ENCODE measurements around the gene AGA. TPM values are rescaled to one million over a fixed set of nuclear protein-coding genes. Genes with fewer than 3 reads are reported as not detected.

Gene AGA
- total and polyA plus RNA-seq, 2 donors from 2014 or later: 23.0 to 23.6 TPM

DNA sequence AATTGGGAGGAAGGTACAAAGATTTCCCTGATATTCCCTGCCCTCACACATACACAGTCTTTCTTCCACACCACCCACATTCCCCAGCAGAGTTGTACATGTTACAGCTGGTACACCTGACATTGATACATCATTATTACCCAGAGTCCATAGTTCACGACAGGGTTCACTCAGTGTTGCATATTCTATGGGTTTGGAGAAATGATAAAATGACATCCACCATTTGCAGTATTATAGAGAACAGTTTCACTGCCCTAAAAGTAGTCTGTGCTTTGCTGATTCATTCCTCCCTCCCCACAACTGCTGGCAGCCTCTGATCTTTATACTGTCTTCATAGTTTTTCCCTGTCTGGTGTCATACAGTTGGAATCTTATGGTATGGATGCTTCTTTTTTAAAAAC lies 15.0 kb downstream of the AGA start:
- no peak overlapping the region for H3K9ac ChIP-seq (ENCODE audit: low read length in 3 of 3)
- no peak for FAIRE-seq

DNA sequence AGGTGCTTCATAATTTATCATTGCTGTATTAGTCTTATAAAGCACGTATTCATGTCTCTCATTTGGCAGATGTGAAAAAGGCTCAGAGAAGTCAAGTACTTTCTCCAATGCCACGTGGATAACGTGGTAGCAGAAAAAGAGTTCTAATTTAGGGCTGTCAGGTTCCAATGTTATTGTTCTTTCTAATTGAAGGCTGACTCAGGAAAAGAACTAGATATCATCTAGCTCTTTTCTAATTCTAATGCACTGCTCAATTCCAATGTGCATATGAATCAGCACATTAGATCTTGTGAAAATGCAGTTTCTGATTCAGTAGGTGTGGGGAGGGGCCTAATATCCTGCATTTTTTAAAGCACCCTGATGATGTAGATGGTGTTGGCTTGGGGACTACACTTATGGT lies 22.8 kb downstream of the AGA start:
- H3K27me3 ChIP-seq (ENCODE audit: control insufficient read depth, insufficient read depth, low read length): no peaks in the 10 kb centered on the region
- no peaks in the 10 kb centered on the region for H3K36me3 ChIP-seq (ENCODE audit: control insufficient read depth in 2 of 3, insufficient read depth in 3 of 3, low read length in 3 of 3)
- no peak overlapping the region for H3K4me3 ChIP-seq (ENCODE audit: low read length in 3 of 3)
- no peaks in the 10 kb centered on the region for H3K4me1 ChIP-seq (ENCODE audit: control insufficient read depth in 2 of 3, insufficient read depth in 2 of 3, low read depth in 1 of 3, low read length in 3 of 3)
- TF ChIP-seq CTCF (IDR thresholded peaks at IDR 0.05; ENCODE audit: borderline replicate concordance, extremely low read depth, insufficient read depth): no peak
- intact Hi-C loops (cut with DNase I): no loop called here
- H3K9ac ChIP-seq (ENCODE audit: low read length in 3 of 3): no peak overlapping the region
- no peak for DNase-seq
- peaks cover 0 to 2% (median 0%) of the 10 kb centered on the region in 3 donors for H3K9me3 ChIP-seq (ENCODE audit: control insufficient read depth in 2 of 3, insufficient read depth in 1 of 3, low read length in 3 of 3)
- H3K27ac ChIP-seq (ENCODE audit: low read depth in 2 of 2, low read length in 2 of 2): no peak overlapping the region
- no peak for FAIRE-seq

More for the DNA sequence above, 15.0 kb downstream of the AGA start:
- DNase-seq: no peak
- Histone ChIP-seq H3K9me3 (ENCODE audit: control insufficient read depth in 2 of 3, insufficient read depth in 1 of 3, low read length in 3 of 3) (no peaks in the 10 kb centered on the region), H3K36me3 (ENCODE audit: control insufficient read depth in 2 of 3, insufficient read depth in 3 of 3, low read length in 3 of 3) (no peaks in the 10 kb centered on the region), H3K27me3 (ENCODE audit: control insufficient read depth, insufficient read depth, low read length) (no peaks in the 10 kb centered on the region), H3K27ac (ENCODE audit: low read depth in 2 of 2, low read length in 2 of 2) (no peak overlapping the region), H3K4me3 (ENCODE audit: low read length in 3 of 3) (no peak overlapping the region), H3K4me1 (ENCODE audit: control insufficient read depth in 2 of 3, insufficient read depth in 2 of 3, low read depth in 1 of 3, low read length in 3 of 3) (no peaks in the 10 kb centered on the region)
- intact Hi-C loops (cut with DNase I): no loop called here
- no peak for TF ChIP-seq CTCF (IDR thresholded peaks at IDR 0.05; ENCODE audit: borderline replicate concordance, extremely low read depth, insufficient read depth)

- no peak overlapping the region for H3K4me3 ChIP-seq (ENCODE audit: low read length in 3 of 3)
- no peak for TF ChIP-seq CTCF (IDR thresholded peaks at IDR 0.05; ENCODE audit: borderline replicate concordance, extremely low read depth, insufficient read depth)
- H3K36me3 ChIP-seq (ENCODE audit: control insufficient read depth in 2 of 3, insufficient read depth in 3 of 3, low read length in 3 of 3): no peaks in the 10 kb centered on the region
- H3K9ac ChIP-seq (ENCODE audit: low read length in 3 of 3): no peak overlapping the region
- H3K27ac ChIP-seq (ENCODE audit: low read depth in 2 of 2, low read length in 2 of 2): no peak overlapping the region
- H3K9me3 ChIP-seq (ENCODE audit: control insufficient read depth in 2 of 3, insufficient read depth in 1 of 3, low read length in 3 of 3): no peaks in the 10 kb centered on the region
- FAIRE-seq: no peak
- no peaks in the 10 kb centered on the region for H3K4me1 ChIP-seq (ENCODE audit: control insufficient read depth in 2 of 3, insufficient read depth in 2 of 3, low read depth in 1 of 3, low read length in 3 of 3)
- intact Hi-C loops (cut with DNase I): no loop called here
- DNase-seq: no peak
- H3K27me3 ChIP-seq (ENCODE audit: control insufficient read depth, insufficient read depth, low read length): no peaks in the 10 kb centered on the region
These were observed 28.6 kb downstream of the AGA start for GRCh38 chr4:177413656-177414055.

DNA sequence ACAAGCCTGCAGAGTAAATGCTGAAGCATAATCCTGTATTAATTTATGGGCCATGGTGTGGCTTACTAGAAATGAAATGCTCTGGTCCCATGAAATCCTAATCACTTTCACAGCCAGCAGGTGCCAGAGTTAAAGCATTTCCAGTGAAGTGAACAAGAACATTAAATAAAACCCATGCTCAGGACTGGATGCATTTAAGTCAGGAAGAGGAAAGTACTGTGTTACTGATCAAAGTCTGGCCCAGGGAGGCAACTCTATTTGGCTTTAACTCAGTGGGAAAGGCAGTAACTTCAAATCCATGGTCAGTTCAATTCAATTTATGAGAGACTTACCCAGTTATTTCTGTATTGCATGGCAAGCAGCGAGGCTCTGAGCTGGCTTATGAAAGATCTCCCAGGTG lies 29.2 kb downstream of the AGA start:
- Histone ChIP-seq H3K4me1 (ENCODE audit: control insufficient read depth in 2 of 3, insufficient read depth in 2 of 3, low read depth in 1 of 3, low read length in 3 of 3) (no peaks in the 10 kb centered on the region), H3K27ac (ENCODE audit: low read depth in 2 of 2, low read length in 2 of 2) (no peak overlapping the region), H3K27me3 (ENCODE audit: control insufficient read depth, insufficient read depth, low read length) (no peaks in the 10 kb centered on the region), H3K9ac (ENCODE audit: low read length in 3 of 3) (no peak overlapping the region), H3K9me3 (ENCODE audit: control insufficient read depth in 2 of 3, insufficient read depth in 1 of 3, low read length in 3 of 3) (no peaks in the 10 kb centered on the region), H3K36me3 (ENCODE audit: control insufficient read depth in 2 of 3, insufficient read depth in 3 of 3, low read length in 3 of 3) (no peaks in the 10 kb centered on the region), H3K4me3 (ENCODE audit: low read length in 3 of 3) (no peak overlapping the region)
- intact Hi-C loops (cut with DNase I): no loop called here
- DNase-seq (peak in 1 of 5 donors; percentile 19), FAIRE-seq (no peak)
- TF ChIP-seq CTCF (IDR thresholded peaks at IDR 0.05; ENCODE audit: borderline replicate concordance, extremely low read depth, insufficient read depth): no peak
